Measurements from ENCODE around the gene ZBTB7C. TPM values are rescaled to one million over a fixed set of nuclear protein-coding genes. Genes with fewer than 3 reads are reported as not detected.

The ZBTB7C gene
- total and polyA plus RNA-seq, 2 of the 8 experiments (the other 6 are each of a cell fraction or from before 2014, with no cell fraction given) = 0.15 to 0.45 TPM

GRCh38 chr18:48306838-48307237, 102.3 kb downstream of the ZBTB7C start:
- Histone ChIP-seq H4K5ac (ENCODE audit: insufficient read length, low read depth, low read length) (no peak overlapping the region), H2BK15ac (ENCODE audit: low read length) (no peak overlapping the region), H3K79me1 (ENCODE audit: low read depth, low read length) (no peaks in the 10 kb centered on the region), H3K4me3 (ENCODE audit: extremely low read depth in 1 of 4, insufficient read depth in 2 of 4, low read depth in 3 of 4, low read length in 4 of 4) (no peak overlapping the region), H2BK20ac (ENCODE audit: low read length) (no peak overlapping the region), H3K27ac (ENCODE audit: low read depth, low read length) (no peak overlapping the region), H2BK12ac (ENCODE audit: low read depth, low read length) (no peak overlapping the region), H4K20me1 (replicated peaks in 1 of 2; ENCODE audit: control insufficient read depth in 1 of 2, insufficient read depth in 2 of 2, low read length in 2 of 2) (no peaks in the 10 kb centered on the region), H3K9ac (replicated peaks in 1 of 4; ENCODE audit: extremely low read depth in 1 of 4, low read depth in 3 of 4, low read length in 3 of 4) (no peak overlapping the region), H3K23me2 (ENCODE audit: low read depth, low read length) (no peaks in the 10 kb centered on the region; the same call in 1 of the 2 replicates), H3K14ac (ENCODE audit: insufficient read length) (no peak overlapping the region), H2BK120ac (replicated peaks; ENCODE audit: low read depth, low read length) (no peak overlapping the region), H3K4me1 (replicated peaks in 1 of 4; ENCODE audit: control insufficient read depth in 3 of 4, insufficient read depth in 4 of 4, low read length in 3 of 4) (no peaks in the 10 kb centered on the region), H2AK5ac (ENCODE audit: low read depth, low read length) (no peak overlapping the region), H3K36me3 (ENCODE audit: control insufficient read depth in 2 of 4, insufficient read depth in 4 of 4, low read length in 3 of 4) (no peaks in the 10 kb centered on the region), H4K91ac (replicated peaks; ENCODE audit: insufficient read length, low read length) (no peak overlapping the region), H3K9me3 (ENCODE audit: insufficient read depth in 2 of 2, low read depth in 1 of 2, low read length in 1 of 2) (no peaks in the 10 kb centered on the region), H2AFZ (ENCODE audit: low read length) (no peak overlapping the region), H2BK5ac (ENCODE audit: low read depth, low read length) (no peak overlapping the region), H3K27me3 (replicated peaks in 1 of 4; ENCODE audit: control insufficient read depth in 3 of 4, extremely low read depth in 1 of 4, insufficient read depth in 3 of 4, low read length in 3 of 4) (no peaks in the 10 kb centered on the region; a peak in 1 of 7 replicates), H3K79me2 (ENCODE audit: control insufficient read depth in 1 of 2, insufficient read depth in 2 of 2, low read length in 2 of 2) (no peaks in the 10 kb centered on the region), H3K18ac (ENCODE audit: extremely low read depth, low read length) (no peak overlapping the region), H3K4ac (replicated peaks; ENCODE audit: insufficient read length, low read depth, low read length) (no peak overlapping the region), H3K23ac (ENCODE audit: insufficient read length) (no peak overlapping the region), H3K56ac (replicated peaks; ENCODE audit: insufficient read length, low read depth, low read length) (no peak overlapping the region), H4K8ac (ENCODE audit: extremely low read depth, insufficient read depth, low read length) (no peak overlapping the region), H3K4me2 (ENCODE audit: insufficient read depth in 1 of 2, low read depth in 2 of 2, low read length in 2 of 2) (no peak overlapping the region; a peak in 1 of 4 replicates)
- DNase-seq (ENCODE audit: low read depth in 1 of 2, low spot score in 2 of 2) (no peak), FAIRE-seq (no peak)
- 80% methylated on average over 5 of the region's 5 CpGs; no CpG with 5 or more reads in 1 of the 2 experiments for WGBS, 2 experiments (ENCODE audit: extremely low coverage in 1 of 2, insufficient coverage in 1 of 2, insufficient read length in 1 of 2, insufficient replicate concordance in 2 of 2, low coverage in 1 of 2, low lambda C conversion rate in 2 of 2, missing lambda C conversion rate in 1 of 2)
- POLR2A ChIA-PET (ENCODE audit: partially characterized antibody) = no interaction called here
- CTCF ChIA-PET (ENCODE audit: partially characterized antibody) = interaction anchor here (1.0 to 2.6 kb wide), 6 partner anchors 10 to 171 kb away, joined by 3 to 13 read pairs (median 5); no protein-coding TSS in a partner anchor
- TF ChIP-seq JUND (IDR thresholded peaks at IDR 0.05; ENCODE audit: low read length) = no peak
- no peak for TF ChIP-seq NANOG (IDR thresholded peaks at IDR 0.05; ENCODE audit: insufficient read depth, low read depth, low read length, poor library complexity, severe bottlenecking)
- no peak for TF ChIP-seq RFX5 (IDR thresholded peaks at IDR 0.05; ENCODE audit: borderline replicate concordance, low read depth, low read length)
- no peak for TF ChIP-seq ZNF274 (IDR thresholded peaks at IDR 0.05; ENCODE audit: borderline replicate concordance, extremely low read depth, low read length)
- no peak for TF ChIP-seq NRF1 (IDR thresholded peaks at IDR 0.05; ENCODE audit: low read depth, low read length)
- no peak for TF ChIP-seq CHD1 (IDR thresholded peaks at IDR 0.05; ENCODE audit: low read depth, low read length)
- TF ChIP-seq RBBP5 (IDR thresholded peaks at IDR 0.05; ENCODE audit: borderline replicate concordance, low read depth, low read length) = no peak
- TF ChIP-seq FOSL1 (IDR thresholded peaks at IDR 0.05; ENCODE audit: insufficient read depth, low read depth, low read length) = no peak
- TF ChIP-seq BRCA1 (IDR thresholded peaks at IDR 0.05; ENCODE audit: low read depth, low read length) = no peak
- no peak for TF ChIP-seq ATF3 (IDR thresholded peaks at IDR 0.05; ENCODE audit: insufficient read depth, low read depth, low read length)
- no peak for TF ChIP-seq CBX8 (IDR thresholded peaks at IDR 0.05; ENCODE audit: borderline replicate concordance, low read depth, low read length)
